ENCODE measurements around the gene TMEM232. TPM values are rescaled to one million over a fixed set of nuclear protein-coding genes. Genes with fewer than 3 reads are reported as not detected.

The TMEM232 gene
- total RNA-seq, 4 donors from 2014 or later: 3.8 to 13.1 (median 4.1) TPM; not detected in 1

DNA sequence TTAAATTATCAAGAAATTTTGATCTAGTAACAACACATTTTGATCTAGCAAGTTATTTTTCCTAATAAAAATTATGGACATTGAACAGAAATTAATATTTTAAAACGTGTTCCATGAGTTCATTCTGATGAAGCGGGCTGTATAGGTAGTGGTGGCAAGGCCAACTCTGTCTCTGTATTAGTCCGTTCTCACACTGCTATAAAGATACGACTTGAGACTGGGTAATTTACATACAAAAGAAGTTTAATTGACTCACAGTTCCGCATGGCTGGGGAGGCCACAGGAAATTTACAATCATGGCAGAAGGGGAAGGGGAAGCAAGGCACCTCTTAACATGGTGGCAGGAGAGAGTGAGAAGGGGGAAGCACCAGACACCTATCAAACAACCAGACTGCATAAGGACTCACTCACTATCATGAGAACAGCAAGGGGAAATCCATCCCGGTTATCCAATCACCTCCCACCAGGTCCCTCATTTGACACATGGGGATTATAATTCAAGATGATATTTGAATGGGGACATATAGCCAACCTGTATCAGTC is 61.2 kb downstream of the TMEM232 start:
- intact Hi-C loops (cut with DNase I; ENCODE audit: low total_unique reads) (no loop called here), in situ Hi-C loops (cut with MboI; ENCODE audit: low pct_ligation_motif_present in 1 of 4, low pct_unique_long_range_greater_than_20kb in 1 of 4, low sequenced_read_pairs in 3 of 4) (no loop called here)
- Histone ChIP-seq H3K4me1 (no peaks in the 10 kb centered on the region), H3K27ac (no peak overlapping the region), H3K27me3 (no peaks in the 10 kb centered on the region), H3K4me3 (no peak overlapping the region), H3K36me3 (no peaks in the 10 kb centered on the region), H3K9me3 (no peaks in the 10 kb centered on the region)
- no peak for DNase-seq
- WGBS, 2 donors (ENCODE audit: low coverage in 1 of 2): 62 to 82% methylated on average over 6 of the region's 6 CpGs
- no peak for TF ChIP-seq POLR2AphosphoS5 (IDR thresholded peaks at IDR 0.05)
- TF ChIP-seq EP300 (IDR thresholded peaks at IDR 0.05; ENCODE audit: low read depth): no peak
- no peak for TF ChIP-seq CTCF (IDR thresholded peaks at IDR 0.05)
- no peak for TF ChIP-seq POLR2A (IDR thresholded peaks at IDR 0.05)

DNA sequence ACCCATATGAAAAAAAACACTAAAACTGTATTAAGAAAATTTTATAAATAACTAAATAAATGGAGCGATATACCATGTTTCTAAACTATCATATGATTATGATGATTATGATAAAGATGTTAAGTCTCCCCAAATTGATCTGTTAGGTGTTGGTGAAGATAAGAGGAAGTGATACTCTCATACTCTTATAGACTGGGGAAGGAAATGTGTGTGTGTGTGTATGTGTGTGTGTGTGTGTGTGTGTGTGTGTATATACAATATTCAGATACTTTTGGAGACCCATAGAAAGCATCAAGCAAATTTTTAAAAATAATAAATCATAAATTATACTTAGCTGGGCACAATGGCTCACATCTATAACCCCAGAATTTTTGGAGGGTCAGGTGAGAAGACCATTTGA is 62.9 kb downstream of the TMEM232 start:
- WGBS, 2 donors (ENCODE audit: low coverage in 1 of 2): 91 to 92% methylated on average over 1 of the region's 1 CpG
- intact Hi-C loops (cut with DNase I; ENCODE audit: low total_unique reads): no loop called here

DNA sequence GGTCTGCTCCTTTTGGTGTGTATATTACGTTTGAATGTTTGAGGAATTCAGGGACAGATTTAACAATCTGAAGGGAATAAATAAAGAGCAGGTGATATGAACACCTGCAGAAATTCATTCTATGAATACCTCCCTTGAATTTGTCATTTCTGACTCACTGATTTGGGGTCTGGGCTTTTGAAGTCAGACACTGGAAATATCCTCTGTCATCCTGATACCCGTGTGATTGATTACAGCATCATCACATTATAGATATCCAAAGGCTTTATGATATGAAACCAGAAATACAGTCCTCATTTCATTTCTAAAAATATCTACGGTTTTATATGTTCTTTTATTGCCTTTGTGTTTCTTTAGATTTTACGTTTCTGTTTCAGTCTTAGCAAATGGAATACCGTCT is 68.5 kb downstream of the TMEM232 start:
- H3K4me3 ChIP-seq: no peak overlapping the region
- H3K27ac ChIP-seq: no peak overlapping the region
- no peaks in the 10 kb centered on the region for H3K4me1 ChIP-seq
- no peaks in the 10 kb centered on the region for H3K36me3 ChIP-seq
- DNase-seq: no peak
- no peaks in the 10 kb centered on the region for H3K27me3 ChIP-seq
- TF ChIP-seq EP300 (IDR thresholded peaks at IDR 0.05; ENCODE audit: low read depth): no peak
- no peak for TF ChIP-seq CTCF (IDR thresholded peaks at IDR 0.05)
- TF ChIP-seq POLR2A (IDR thresholded peaks at IDR 0.05): no peak
- no peak for TF ChIP-seq POLR2AphosphoS5 (IDR thresholded peaks at IDR 0.05)
- in situ Hi-C loops (cut with MboI; ENCODE audit: low pct_ligation_motif_present in 1 of 4, low pct_unique_long_range_greater_than_20kb in 1 of 4, low sequenced_read_pairs in 3 of 4): no loop called here
- no peaks in the 10 kb centered on the region for H3K9me3 ChIP-seq
- 39 to 40% methylated on average over 5 of the region's 5 CpGs for WGBS, 2 donors (ENCODE audit: low coverage in 1 of 2)
- intact Hi-C loops (cut with DNase I; ENCODE audit: low total_unique reads): no loop called here

More for the DNA sequence above, 62.9 kb downstream of the TMEM232 start:
- Histone ChIP-seq H3K27me3 (no peaks in the 10 kb centered on the region), H3K4me3 (no peak overlapping the region), H3K9me3 (no peaks in the 10 kb centered on the region), H3K27ac (no peak overlapping the region), H3K4me1 (no peaks in the 10 kb centered on the region), H3K36me3 (no peaks in the 10 kb centered on the region)
- no peak for TF ChIP-seq POLR2AphosphoS5 (IDR thresholded peaks at IDR 0.05)
- no peak for TF ChIP-seq POLR2A (IDR thresholded peaks at IDR 0.05)
- TF ChIP-seq EP300 (IDR thresholded peaks at IDR 0.05; ENCODE audit: low read depth): no peak
- no peak for TF ChIP-seq CTCF (IDR thresholded peaks at IDR 0.05)
- in situ Hi-C loops (cut with MboI; ENCODE audit: low pct_ligation_motif_present in 1 of 4, low pct_unique_long_range_greater_than_20kb in 1 of 4, low sequenced_read_pairs in 3 of 4): no loop called here
- no peak for DNase-seq

DNA sequence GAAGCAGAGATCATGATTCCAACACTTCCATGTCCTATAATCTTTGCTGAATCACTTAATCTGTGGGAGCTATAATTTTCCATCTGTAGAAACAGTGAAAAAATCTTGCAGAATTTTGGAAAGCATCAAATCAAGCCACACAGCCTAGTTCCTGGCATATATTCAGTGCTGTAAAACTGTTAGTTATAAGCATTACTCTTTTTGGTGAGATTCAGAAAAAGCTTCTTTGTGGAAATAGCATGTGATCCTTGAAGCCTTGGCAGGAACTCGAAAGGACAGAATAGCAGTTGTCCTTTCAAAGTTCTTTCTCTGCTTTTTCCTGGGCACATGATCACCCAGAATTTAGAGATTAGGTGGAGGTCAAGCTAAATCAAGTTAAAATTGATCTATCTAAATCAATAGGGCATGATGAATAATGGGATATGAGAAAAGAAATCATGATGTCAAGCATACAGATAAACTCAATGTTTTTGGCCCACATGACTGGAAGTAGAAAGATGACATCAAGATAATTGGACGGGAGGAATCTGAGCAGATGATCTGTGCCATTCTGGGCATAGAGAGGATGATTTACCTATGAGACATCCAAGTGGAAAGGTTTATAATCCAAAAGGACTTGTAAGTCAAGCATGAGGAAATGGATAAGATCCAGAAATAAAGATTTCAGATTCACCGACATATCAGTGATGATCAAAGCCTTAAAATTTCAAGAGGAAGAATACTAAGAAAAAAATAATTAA is 73.1 kb downstream of the TMEM232 start:
- TF ChIP-seq CTCF (IDR thresholded peaks at IDR 0.05) (no peak), EP300 (IDR thresholded peaks at IDR 0.05; ENCODE audit: low read depth) (no peak), POLR2A (IDR thresholded peaks at IDR 0.05) (no peak), POLR2AphosphoS5 (IDR thresholded peaks at IDR 0.05) (no peak)
- intact Hi-C loops (cut with DNase I; ENCODE audit: low total_unique reads): no loop called here

More for the DNA sequence above, 73.1 kb downstream of the TMEM232 start:
- no peaks in the 10 kb centered on the region for H3K27me3 ChIP-seq
- no peaks in the 10 kb centered on the region for H3K36me3 ChIP-seq
- no peak overlapping the region for H3K4me3 ChIP-seq
- no peaks in the 10 kb centered on the region for H3K9me3 ChIP-seq
- H3K27ac ChIP-seq: no peak overlapping the region
- 79 to 88% methylated on average over 2 to 3 of the region's 3 CpGs for WGBS, 2 donors (ENCODE audit: low coverage in 1 of 2)
- DNase-seq: no peak
- in situ Hi-C loops (cut with MboI; ENCODE audit: low pct_ligation_motif_present in 1 of 4, low pct_unique_long_range_greater_than_20kb in 1 of 4, low sequenced_read_pairs in 3 of 4): no loop called here
- H3K4me1 ChIP-seq: no peaks in the 10 kb centered on the region

All from transverse colon (tissue), 4 donors.